Activated CD4-positive, alpha-beta memory T cell treated with anti-CD3 and anti-CD28 coated beads, Interleukin-2, amount 10 ng/mL, durations not matched to agents 7 days and 5 days (primary cell): ENCODE results near the gene STING1. TPM values are rescaled to one million over a fixed set of nuclear protein-coding genes. Genes with fewer than 3 reads are reported as not detected.
"Not testable (repeated sequence)": the region's sequence is repeated elsewhere in the genome, so short reads cannot be mapped to it uniquely, and the experiment has no call there.

ENCODE experiments used
- CTCF ChIA-PET: fragments of 350-600 bp; sonication (Branson Sonifier 250); formaldehyde crosslinking; loops from one replicate; lab custom pipeline; 2021; ENCODE audit warnings: antibody characterized with exemption, inconsistent platforms; lab: Charles Lee
- POLR2A ChIA-PET: fragments of 350-600 bp; sonication (Branson Sonifier 250); formaldehyde crosslinking; loops from one replicate; lab custom pipeline; 2021; ENCODE audit warnings: antibody characterized with exemption; lab: Charles Lee
- DNase-seq: peaks from one replicate; pipeline ENCODE4 v3.0.0-alpha.2; 2020
- H3K27ac Mint-ChIP-seq: one replicate; pipeline ENCODE4 v1.8.0; 2021; ENCODE audit warnings: mild to moderate bottlenecking, mixed read lengths
- H3K27me3 Mint-ChIP-seq: one replicate; pipeline ENCODE4 v1.8.0; 2021; ENCODE audit warnings: mixed read lengths
- H3K36me3 Mint-ChIP-seq: one replicate; pipeline ENCODE4 v1.8.0; 2021; ENCODE audit warnings: low read depth, mixed read lengths
- H3K4me1 Mint-ChIP-seq: one replicate; pipeline ENCODE4 v1.8.0; 2021; ENCODE audit warnings: mixed read lengths
- H3K4me3 Mint-ChIP-seq: one replicate; pipeline ENCODE4 v1.8.0; 2021; ENCODE audit warnings: mild to moderate bottlenecking, mixed read lengths
- H3K9me3 Mint-ChIP-seq: one replicate; pipeline ENCODE4 v1.8.0; 2021; ENCODE audit warnings: mixed read lengths
- total RNA-seq, 2 experiments: library from RNA; stranded (reverse); gene quantifications; one replicate each; pipeline ENCODE4 v1.2.3, GENCODE V29; 2021

The STING1 gene
- total RNA-seq, 2 experiments from 2014 or later = 277 to 281 TPM

DNA sequence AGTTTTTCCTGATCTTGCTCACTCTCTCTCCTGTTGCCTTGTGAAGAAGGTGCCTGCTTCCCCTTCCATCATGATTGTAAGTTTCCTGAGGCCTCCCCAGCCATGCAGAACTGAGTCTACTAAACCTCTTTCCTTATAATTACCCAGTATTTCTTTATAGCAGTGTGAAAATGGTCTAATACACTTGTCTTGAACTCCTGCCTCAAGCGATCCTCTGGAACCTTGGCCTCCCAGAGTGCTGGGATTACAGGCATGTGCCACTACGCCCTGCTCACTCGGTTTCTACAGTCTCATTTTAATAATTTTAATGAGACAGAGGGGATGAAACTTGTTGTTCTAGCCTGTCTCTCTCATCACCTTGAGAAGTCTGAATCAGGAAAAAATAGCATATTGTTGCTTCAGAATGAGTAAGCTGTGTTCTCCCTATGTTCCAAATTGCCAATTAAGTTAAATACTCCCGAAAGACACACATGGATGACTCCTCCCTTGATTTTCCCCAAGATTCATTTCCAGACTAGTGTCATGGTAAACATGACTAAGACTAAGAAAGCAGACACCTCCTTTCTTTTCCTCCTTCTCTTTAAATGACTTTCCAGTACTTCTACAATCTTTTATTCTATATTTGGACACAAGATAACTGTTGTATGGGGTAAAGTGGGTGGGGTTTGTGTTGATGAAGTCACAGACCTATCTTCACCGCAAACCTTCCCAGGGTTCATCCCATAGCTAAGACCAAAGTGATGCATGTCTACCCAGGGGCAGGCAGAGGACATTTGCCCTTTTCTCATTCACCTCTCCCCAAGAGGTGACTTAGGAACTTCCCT lies 35.4 kb downstream of the STING1 start:
- H3K27me3 Mint-ChIP-seq = no peaks in the 10 kb centered on the region
- peaks cover 7% of the 10 kb centered on the region for H3K36me3 Mint-ChIP-seq
- no peaks in the 10 kb centered on the region for H3K9me3 Mint-ChIP-seq
- H3K4me1 Mint-ChIP-seq = peaks cover 68% of the 10 kb centered on the region
- CTCF ChIA-PET = interaction anchor here (1.5 to 3.1 kb wide), 4 partner anchors 8 to 34 kb away, joined by 4 to 9 read pairs (median 7); partner anchors contain the start of gene DNAJC18
- POLR2A ChIA-PET = interaction anchor here (0.6 to 4.0 kb wide), 6 partner anchors 9 to 34 kb away, joined by 3 to 32 read pairs (median 14); partner anchors contain the start of genes DNAJC18, ECSCR, SMIM33 and STING1
- peak; percentile 48 for DNase-seq
- H3K4me3 Mint-ChIP-seq = no peak overlapping the region
- H3K27ac Mint-ChIP-seq = peak overlapping the region; percentile 74

GRCh38 chr5:139445325-139446170 lies 37.0 kb downstream of the STING1 start:
- Mint-ChIP-seq H3K4me3 (no peak overlapping the region), H3K9me3 (no peaks in the 10 kb centered on the region), H3K27ac (peak overlapping the region; percentile 74), H3K36me3 (peaks cover 7% of the 10 kb centered on the region), H3K4me1 (peaks cover 78% of the 10 kb centered on the region), H3K27me3 (no peaks in the 10 kb centered on the region)
- DNase-seq = no peak
- ChIA-PET CTCF (interaction anchor here (3.1 kb wide), 1 partner anchor 36 kb away, joined by 9 read pairs; no protein-coding TSS in a partner anchor), POLR2A (interaction anchor here (1.0 to 4.0 kb wide), 10 partner anchors 8 to 72 kb away, joined by 3 to 32 read pairs (median 5); partner anchors contain the start of genes SMIM33 and STING1)

DNA sequence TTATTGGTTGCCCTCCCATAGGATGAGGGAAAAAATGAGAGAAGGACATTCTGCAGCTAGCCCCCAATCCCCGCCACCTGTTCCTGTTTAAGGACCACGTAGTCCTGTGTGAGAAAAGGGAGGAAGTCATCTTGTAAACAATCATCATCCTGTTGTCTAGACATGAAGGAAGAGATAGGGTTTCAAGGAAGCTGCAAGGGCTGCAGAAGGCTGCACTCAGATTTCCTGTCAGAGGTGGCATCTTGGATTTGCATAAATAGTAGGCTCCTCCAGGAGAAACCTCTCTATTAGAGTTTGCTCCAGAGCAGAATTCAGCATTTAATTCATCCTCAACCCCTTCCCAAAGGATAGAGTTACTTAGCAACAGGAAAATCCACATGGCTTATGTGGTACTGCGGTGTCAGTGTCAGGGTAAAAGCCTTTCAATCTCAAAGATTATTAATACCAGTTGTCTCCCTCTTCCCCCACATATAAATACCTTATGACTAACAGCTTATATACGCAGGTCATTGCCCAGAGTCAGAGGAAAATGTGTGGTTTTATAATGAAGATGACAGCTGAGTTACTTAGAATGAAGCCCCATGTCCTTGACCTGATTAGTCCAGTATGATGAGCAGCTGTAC lies 38.6 kb downstream of the STING1 start:
- ChIA-PET CTCF (interaction anchor here (0.6 kb wide), 1 partner anchor 31 kb away, joined by 3 read pairs; no protein-coding TSS in a partner anchor), POLR2A (interaction anchor here (0.5 to 4.1 kb wide), 10 partner anchors 10 to 149 kb away, joined by 3 to 24 read pairs (median 4); partner anchors contain the start of genes MZB1, SMIM33 and STING1)
- no peaks in the 10 kb centered on the region for H3K27me3 Mint-ChIP-seq
- H3K9me3 Mint-ChIP-seq = no peaks in the 10 kb centered on the region
- peak overlapping the region; percentile 86 for H3K27ac Mint-ChIP-seq
- peaks cover 6% of the 10 kb centered on the region for H3K36me3 Mint-ChIP-seq
- H3K4me1 Mint-ChIP-seq = peaks cover 86% of the 10 kb centered on the region
- H3K4me3 Mint-ChIP-seq = no peak overlapping the region
- no peak for DNase-seq

DNA sequence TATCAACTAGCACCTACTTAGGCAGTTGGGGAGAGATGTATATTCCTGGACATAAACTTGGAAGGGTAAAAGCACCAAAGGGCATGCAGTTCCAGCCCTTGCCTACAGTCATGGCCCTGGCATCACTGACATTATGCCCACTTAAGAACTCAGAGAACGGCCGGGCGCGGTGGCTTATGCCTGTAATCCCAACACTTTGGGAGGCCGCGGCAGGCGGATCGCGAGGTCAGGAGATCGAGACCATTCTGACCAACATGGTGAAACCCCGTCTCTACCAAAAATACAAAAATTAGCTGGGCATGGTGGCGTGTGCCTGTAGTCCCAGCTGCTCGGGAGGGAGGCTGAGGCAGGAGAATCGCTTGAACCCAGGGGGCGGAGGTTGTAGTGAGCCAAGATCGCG lies 42.1 kb downstream of the STING1 start:
- DNase-seq, H3K4me3 Mint-ChIP-seq, H3K36me3 Mint-ChIP-seq, H3K27me3 Mint-ChIP-seq, H3K9me3 Mint-ChIP-seq, H3K27ac Mint-ChIP-seq, CTCF ChIA-PET: not testable (repeated sequence)
- H3K4me1 Mint-ChIP-seq = peaks cover 76% of the 10 kb centered on the region
- POLR2A ChIA-PET = interaction anchor here (1.7 to 4.7 kb wide), 4 partner anchors 16 to 71 kb away, joined by 5 to 55 read pairs (median 31); partner anchors contain the start of genes SMIM33 and STING1

DNA sequence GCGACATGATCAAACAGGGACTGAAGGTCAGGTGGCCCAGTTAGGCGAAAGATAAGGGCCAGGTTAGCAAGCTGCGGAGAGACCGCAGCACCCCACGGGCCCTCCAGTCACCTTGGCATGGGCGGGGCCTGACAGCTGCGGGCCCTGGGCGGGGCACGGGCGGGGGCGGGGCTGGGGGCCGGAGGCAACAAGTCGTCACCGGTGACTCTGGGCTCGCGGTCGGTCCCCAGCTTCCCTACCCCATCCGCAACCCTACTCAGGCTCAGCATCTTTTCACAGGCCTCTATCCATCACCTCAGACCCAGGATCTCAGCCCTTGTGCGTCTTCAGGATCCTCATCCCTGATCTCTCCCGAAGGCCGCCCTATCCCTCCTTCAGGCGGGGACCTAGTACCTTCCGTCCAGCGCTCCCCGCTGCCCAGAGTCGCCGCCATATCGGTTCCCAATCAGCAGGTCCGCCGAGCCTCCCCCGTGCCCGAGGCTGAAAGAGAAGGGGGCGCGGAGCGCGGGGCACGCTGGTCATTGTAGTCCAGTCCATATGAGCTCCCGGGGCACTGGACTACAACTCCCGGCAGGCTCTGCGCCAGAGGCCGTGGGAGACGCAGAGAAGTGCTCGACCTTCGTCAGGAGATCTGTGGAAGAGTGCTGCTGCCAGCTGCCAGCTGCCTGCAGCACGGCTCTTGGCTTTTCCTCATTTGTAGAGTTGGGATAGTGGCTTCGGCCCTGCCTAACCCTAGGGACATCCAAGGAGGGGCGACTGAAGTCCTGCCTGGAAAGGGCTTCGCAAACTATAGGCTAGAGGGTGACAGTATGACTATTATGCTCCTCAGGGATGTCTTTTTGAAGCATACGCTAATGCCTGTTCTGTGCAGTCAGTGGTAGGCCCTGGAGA lies 43.3 kb downstream of the STING1 start, which contains the start of gene DNAJC18:
DNAJC18 (minus strand) TSS at position 513 of the 891 bp plus-strand sequence; CDS start at position 433, 80 bp downstream.
- DNase-seq = peak; percentile 92
- Mint-ChIP-seq H3K9me3 (no peaks in the 10 kb centered on the region), H3K27me3 (no peaks in the 10 kb centered on the region), H3K4me1 (peaks cover 70% of the 10 kb centered on the region), H3K36me3 (peaks cover 16% of the 10 kb centered on the region), H3K27ac (peak within 1 kb of the TSS; percentile 98), H3K4me3 (peak within 1 kb of the TSS; percentile 92)
- CTCF ChIA-PET = interaction anchor here (0.9 to 5.1 kb wide), 11 partner anchors 9 to 194 kb away, joined by 3 to 45 read pairs (median 4); partner anchors contain the start of genes STING1 and UBE2D2
- POLR2A ChIA-PET = interaction anchor here (0.6 to 4.7 kb wide), 20 partner anchors 9 to 123 kb away, joined by 3 to 73 read pairs (median 5); partner anchors contain the start of genes MZB1, SMIM33, SPATA24 and STING1

- Mint-ChIP-seq H3K27me3 (no peaks in the 10 kb centered on the region), H3K36me3 (peaks cover 16% of the 10 kb centered on the region), H3K4me3 (peak overlapping the region; percentile 92), H3K4me1 (peaks cover 64% of the 10 kb centered on the region), H3K9me3 (no peaks in the 10 kb centered on the region), H3K27ac (peak overlapping the region; percentile 98)
- DNase-seq = no peak
- POLR2A ChIA-PET = interaction anchor here (0.9 to 4.7 kb wide), 18 partner anchors 9 to 124 kb away, joined by 3 to 73 read pairs (median 6); partner anchors contain the start of genes MZB1, SMIM33, SPATA24 and STING1
- CTCF ChIA-PET = interaction anchor here (0.9 to 5.1 kb wide), 10 partner anchors 9 to 195 kb away, joined by 3 to 45 read pairs (median 5); partner anchors contain the start of genes SMIM33, STING1 and UBE2D2
Measured at GRCh38 chr5:139438707-139439012, 43.9 kb downstream of the STING1 start.

DNA sequence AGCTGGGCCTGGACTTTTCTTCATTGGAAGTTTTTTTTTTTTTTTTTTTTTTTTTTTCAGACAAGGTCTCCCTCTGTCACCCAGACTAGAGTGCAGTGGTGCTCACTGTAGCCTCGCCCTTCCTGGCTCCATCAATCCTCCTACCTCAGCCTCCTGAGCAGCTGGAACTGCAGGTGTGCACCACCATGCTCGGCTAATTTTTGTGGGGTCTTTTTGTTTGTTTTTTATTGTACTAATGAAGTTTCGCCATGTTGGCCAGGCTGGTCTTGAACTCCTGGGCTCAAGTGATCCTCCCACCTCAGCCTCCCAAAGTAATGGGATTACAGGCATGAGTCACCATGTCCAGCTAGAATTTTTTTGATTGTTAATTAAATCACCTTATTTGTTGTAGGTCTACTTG lies 46.9 kb downstream of the STING1 start:
- Mint-ChIP-seq H3K27me3 (no peaks in the 10 kb centered on the region), H3K4me3 (no peak overlapping the region), H3K36me3 (peaks cover 21% of the 10 kb centered on the region), H3K9me3 (no peaks in the 10 kb centered on the region), H3K27ac (no peak overlapping the region), H3K4me1 (peaks cover 41% of the 10 kb centered on the region)
- POLR2A ChIA-PET = interaction anchor here (0.7 to 4.7 kb wide), 4 partner anchors 42 to 311 kb away, joined by 3 to 55 read pairs (median 4); partner anchors contain the start of gene STING1
- no peak for DNase-seq
- CTCF ChIA-PET = interaction anchor here (0.5 to 5.1 kb wide), 5 partner anchors 11 to 195 kb away, joined by 3 to 45 read pairs (median 11); no protein-coding TSS in a partner anchor

GRCh38 chr5:139431706-139432105 lies 50.9 kb downstream of the STING1 start:
- POLR2A ChIA-PET = interaction anchor here (1.4 kb wide), 1 partner anchor 10 kb away, joined by 3 read pairs; no protein-coding TSS in a partner anchor
- H3K36me3 Mint-ChIP-seq = peaks cover 20% of the 10 kb centered on the region
- peaks cover 16% of the 10 kb centered on the region for H3K4me1 Mint-ChIP-seq
- no peaks in the 10 kb centered on the region for H3K9me3 Mint-ChIP-seq
- DNase-seq = no peak
- no peak overlapping the region for H3K27ac Mint-ChIP-seq
- CTCF ChIA-PET = interaction anchor here (1.0 to 1.8 kb wide), 2 partner anchors 9 to 80 kb away, joined by 4 to 5 read pairs; no protein-coding TSS in a partner anchor
- H3K27me3 Mint-ChIP-seq = no peaks in the 10 kb centered on the region
- H3K4me3 Mint-ChIP-seq = no peak overlapping the region

- ChIA-PET CTCF (interaction anchor here (1.2 to 2.0 kb wide), 6 partner anchors 10 to 88 kb away, joined by 3 to 5 read pairs (median 4); no protein-coding TSS in a partner anchor), POLR2A (interaction anchor here (0.9 to 1.2 kb wide), 3 partner anchors 9 to 131 kb away, joined by 3 to 6 read pairs (median 3); partner anchors contain the start of gene UBE2D2)
- DNase-seq = no peak
- no peak overlapping the region for H3K27ac Mint-ChIP-seq
- H3K27me3 Mint-ChIP-seq = no peaks in the 10 kb centered on the region
- H3K9me3 Mint-ChIP-seq = no peaks in the 10 kb centered on the region
- peaks cover 12% of the 10 kb centered on the region for H3K4me1 Mint-ChIP-seq
- H3K4me3 Mint-ChIP-seq = no peak overlapping the region
- H3K36me3 Mint-ChIP-seq = peaks cover 18% of the 10 kb centered on the region
Measured at GRCh38 chr5:139430015-139430414, 52.5 kb downstream of the STING1 start.

DNA sequence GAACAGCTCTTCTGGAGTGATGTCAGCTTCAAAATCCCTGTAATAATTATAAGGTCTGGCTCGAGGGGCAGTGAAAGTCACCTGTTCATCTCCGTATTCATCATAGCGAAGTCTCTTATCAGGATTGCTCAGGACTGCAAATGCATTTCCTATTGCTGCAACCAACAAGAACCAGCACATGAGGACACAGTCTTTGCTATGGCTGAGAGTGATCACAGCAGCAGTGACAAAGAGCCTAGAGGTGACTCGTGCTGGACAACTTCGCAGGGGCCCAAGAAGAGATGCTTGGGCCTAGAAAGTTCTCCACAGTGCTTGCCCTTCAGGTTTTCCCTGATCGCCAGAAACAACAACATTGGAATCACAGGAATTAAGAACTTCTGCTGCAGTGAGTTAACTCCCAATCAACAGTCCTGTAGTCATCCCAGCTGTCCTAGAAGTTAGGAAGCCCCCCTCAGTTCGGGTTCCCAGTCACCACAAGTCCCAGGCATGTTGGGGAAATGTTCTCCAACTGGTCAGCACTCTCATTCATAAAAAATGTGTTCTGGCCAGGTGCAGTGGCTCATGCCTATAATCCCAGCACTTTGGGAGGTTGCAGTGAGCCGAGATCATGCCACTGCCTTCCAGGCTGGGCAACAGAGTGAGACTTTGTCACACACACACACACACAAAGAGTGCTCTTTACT lies 56.2 kb downstream of the STING1 start:
- peaks cover 28% of the 10 kb centered on the region for H3K36me3 Mint-ChIP-seq
- DNase-seq = no peak
- H3K4me3 Mint-ChIP-seq = no peak overlapping the region
- no peak overlapping the region for H3K27ac Mint-ChIP-seq
- no peaks in the 10 kb centered on the region for H3K27me3 Mint-ChIP-seq
- ChIA-PET CTCF (interaction anchor here (2.6 to 9.4 kb wide), 2 partner anchors 11 to 87 kb away, joined by 11 to 329 read pairs; no protein-coding TSS in a partner anchor), POLR2A (interaction anchor here (1.1 to 1.5 kb wide), 2 partner anchors 56 to 91 kb away, joined by 3 to 5 read pairs; partner anchors contain the start of gene STING1)
- peaks cover 25% of the 10 kb centered on the region for H3K4me1 Mint-ChIP-seq
- no peaks in the 10 kb centered on the region for H3K9me3 Mint-ChIP-seq
